Stimulated activated CD4-positive, alpha-beta T cell treated with anti-CD3 and anti-CD28 coated beads, Interleukin-2, amount 100 ng/mL, for 24 hours (primary cell): Measurements from ENCODE around the gene FYB1.

Source experiments
- DNase-seq, 2 donors: peaks; one replicate each; pipeline ENCODE4 v3.0.0-alpha.2; 2020

FYB1 gene

DNA sequence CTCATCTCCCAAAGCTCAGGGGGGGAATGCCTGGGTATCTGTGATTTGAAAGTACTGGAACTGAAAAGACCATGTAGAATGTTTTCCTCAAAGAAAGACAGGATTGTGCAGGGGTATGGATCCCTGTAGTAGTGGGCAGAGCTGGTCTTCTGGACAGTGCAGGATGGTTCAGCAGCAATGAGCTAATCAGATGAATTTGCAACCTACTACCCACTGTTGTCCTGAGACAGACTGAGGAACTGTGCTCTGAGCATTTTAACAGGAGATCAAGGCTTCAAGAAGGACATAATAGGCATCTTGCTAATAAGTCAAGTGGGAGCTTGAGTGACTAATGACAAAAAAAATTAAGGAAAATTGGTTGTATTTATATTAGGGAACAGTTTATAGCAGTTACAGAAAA, 61.7 kb downstream of the FYB1 start:
- no peak for DNase-seq

DNA sequence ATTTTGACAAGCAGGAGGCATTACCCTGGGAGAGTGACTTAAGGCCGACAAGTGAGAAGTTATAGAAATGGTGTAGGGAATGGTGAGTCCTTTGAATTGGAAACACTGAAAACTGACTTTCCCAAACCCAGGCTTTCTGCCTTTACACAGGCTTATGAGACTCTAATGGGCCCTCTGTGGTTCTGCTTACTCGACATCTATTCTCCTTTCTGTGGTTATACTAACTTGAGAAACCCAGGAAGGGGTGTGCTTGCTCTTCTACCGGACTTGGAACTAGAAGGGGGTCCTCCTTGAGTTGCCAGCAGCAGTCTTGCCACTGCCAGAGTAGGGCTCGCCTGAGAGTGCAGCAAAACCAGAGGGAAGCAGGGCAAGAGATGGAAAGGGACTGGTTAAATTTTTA, 63.3 kb downstream of the FYB1 start:
- DNase-seq: no peak

DNA sequence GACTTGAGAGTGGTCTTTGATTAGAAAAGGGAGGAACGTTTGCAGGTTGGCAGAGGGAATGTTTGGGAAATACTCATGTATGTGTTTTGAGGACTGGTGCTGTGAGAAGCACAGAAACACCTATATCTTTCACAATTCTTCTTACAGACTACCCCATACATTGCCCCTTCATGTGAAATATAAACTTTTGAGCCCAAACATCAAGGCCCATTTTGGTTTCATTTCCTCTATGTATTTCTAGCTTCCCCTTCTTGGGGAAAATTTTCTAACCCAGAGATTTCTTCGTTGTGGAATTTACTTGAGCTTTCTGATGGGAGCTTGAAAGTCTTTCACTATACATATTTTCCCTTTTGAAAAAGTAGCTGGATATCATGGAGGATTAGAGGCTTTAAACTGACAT, 67.6 kb downstream of the FYB1 start:
- no peak for DNase-seq

DNA sequence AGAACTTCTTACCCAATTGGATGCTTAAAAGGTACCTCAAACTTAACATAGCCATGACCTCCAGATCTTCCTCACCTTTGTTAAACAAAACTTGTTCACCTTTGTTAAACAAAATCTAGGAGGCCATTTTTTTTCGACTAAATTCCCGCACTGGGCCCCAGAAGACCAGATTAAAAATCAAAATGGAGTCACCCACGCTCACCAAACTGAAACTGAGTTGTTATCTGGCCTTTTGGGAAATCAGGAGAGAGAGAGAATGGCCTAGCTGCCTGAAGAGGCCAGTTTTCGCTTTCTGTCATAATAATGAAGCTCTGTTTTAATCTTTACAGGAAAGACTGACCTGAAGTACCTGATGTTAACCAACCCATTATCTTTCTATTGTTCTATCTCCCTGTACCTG, 69.4 kb downstream of the FYB1 start:
- no peak for DNase-seq

DNA sequence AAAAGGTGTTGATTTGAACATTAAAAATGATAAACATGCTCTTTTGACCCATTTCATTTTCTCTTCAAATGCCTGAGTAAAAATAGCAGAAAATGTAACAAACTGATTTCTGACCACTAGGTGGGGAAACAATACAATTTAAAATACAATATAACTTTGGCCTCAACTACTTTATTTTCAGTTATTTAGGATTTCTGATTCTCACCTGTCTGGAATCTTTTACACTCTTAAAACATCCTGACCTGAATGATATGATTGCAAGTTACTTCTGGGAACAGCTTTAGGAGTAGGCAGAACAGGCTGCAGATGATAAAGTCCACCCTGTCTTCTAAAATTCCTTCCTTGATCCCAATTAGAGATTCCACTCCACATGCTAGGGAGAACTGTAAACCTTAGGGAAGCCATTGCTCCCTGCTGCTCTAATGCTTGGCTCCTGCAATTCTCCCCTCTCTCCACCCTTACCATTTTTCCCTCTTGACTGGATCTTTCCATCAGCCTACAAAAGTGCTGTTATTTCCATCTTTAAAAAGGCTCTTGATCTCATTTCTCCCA, 70.3 kb downstream of the FYB1 start:
- DNase-seq: no peak

DNA sequence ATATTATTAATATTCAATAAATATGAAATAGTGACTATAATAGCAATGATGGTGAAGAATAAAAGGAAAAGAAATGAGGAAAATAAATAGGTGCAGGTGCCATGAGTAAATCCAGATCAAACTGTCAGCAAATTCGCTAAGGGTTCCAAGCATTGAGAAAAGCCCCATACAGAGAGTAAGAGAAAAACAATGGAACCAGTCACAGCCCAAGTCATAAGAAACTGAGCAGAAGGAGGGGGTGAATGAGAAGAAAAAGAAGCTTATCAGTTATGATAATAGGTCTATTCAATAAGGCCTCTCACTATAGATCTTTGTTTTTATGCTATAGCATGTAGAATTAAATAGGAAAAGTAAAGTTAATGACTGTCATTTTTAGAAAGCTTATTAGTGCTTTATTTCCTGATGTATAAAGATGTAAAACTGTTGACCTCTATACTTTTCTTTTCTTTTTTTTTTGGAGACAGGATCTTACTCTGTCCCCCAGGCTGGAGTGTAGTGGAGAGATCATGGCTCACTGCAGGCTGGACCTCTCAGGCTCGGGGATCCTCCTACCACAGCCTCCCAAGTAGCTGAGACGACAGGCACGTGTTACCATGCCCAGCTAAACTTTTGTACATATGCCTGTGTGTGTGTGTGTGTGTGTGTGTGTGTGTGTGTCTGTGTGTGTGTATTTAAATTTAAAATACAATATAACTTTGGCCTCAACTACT, 72.4 kb downstream of the FYB1 start:
- DNase-seq: no peak

DNA sequence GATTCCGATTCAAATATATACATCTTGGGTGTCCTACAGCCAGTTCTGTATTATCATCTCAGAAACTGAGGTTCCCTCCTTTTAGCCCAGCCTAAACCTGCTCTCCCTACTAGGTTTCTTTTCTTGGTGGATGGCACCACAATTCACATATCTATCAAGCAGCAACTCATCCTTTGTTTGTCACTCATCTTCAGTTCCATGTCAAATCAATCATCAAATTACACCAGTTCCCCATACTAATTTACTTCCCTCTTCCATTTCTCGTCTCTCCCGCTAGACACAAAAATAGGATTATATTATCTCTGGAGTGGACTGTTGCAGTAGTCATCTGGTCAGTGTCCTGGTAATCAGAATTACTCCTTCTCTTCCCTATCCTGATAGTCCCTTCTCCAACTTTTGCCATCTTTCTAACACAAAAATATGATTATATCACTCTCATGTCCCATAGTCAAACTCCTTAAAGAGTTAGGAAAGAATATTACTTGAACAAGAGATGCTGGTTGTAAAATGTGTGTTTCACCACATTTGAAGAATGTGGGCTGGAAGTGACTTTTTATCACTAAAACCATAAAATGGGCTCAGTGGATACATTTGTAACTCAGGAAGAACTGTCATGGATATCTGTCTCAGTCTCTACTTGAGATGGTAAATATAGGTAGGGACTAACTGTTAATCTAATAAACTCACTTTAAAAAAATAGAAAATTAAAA, 76.1 kb downstream of the FYB1 start:
- no peak for DNase-seq

DNA sequence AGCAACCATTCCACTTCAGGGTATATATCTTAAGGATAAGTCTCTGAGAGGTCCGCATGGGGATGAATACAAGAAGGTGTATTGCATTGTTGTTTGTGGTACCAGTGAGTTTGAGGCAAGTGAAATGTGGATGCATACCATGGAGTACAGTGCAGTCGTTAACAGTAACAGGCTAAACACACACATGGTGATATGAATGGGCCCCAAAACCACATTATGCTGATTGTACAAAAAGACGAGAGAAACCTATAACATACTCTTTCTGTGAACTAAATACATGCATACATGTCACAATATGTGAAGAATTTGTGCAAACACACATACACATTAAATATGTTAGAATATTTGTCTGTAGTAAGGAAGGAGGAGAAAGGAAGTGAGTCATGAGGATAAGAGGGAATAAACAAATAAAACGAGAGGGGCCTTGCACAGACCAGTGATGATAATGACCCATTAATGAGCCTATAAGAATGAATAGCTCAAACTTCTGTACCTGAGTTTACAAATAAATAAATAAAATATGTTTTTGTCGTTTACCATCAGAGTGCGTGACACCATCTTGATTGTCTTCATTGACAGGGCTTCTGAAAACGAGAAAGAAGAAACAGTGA, 78.7 kb downstream of the FYB1 start:
- no peak for DNase-seq

DNA sequence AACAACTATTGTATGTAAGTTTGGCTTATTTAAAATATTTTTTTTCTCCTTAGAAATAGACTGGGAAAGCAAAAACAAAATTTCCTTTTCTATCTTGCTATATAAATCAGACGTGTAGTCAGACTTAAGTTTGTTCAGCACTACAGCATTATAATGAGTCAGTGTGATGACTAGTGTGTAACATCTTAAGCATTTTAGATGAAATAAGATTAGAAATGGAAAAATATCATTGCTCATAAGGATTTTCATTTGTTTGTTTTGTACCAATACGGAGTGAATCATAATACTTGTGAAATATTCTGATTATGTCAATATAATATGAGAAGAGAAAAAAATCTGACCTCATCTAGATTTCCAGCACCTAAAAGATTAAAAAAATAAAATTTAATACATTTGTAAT, 80.5 kb downstream of the FYB1 start:
- no peak for DNase-seq

DNA sequence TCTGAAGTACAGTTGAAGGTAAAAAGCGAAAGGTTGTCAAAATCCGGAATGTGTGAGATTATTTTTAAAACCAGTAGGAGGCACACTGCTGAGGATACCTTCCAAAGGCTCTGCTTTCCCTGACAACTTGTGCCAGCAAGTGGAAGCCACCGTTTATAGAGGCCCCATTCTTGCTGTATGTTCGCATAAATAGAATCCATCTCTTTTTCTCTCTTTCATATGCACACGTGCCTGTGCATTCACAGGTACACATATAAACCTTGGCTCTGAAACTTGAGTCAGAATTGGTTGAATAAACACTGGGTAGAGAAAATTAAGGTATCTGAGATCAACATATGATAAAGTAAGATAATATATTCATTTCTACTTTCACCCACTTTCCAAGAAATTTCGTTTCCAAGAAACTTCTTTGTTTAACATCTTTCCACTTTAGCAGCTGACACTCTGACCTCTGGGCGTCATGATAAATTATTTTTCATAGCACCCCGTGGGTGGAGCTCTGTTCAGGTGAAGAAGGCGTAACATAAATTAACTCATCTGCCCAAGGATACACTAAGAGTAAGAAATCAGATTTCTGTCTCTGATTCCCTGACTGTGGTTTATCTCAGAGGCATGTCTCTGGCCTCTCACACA, 81.4 kb downstream of the FYB1 start:
- no peak for DNase-seq

DNA sequence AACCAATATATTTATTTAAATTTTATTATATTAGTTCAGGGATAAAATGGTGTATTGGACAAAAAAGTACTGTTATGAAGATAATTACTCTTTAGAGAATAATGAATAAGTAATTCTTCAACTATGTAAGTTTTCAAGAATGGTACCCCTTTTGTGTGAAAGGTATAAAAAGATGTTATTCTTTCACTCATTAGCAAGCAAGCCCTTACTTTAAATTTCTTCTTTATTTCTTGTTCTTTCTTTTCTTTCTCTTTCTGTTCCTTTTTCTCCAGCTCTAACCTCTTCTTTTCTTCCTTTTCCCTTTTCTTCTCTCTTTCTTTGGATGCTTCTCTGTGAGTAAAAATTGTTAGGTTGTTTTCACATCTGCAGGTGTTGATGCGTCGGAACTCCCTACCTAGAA, 82.0 kb downstream of the FYB1 start:
- DNase-seq: no peak

DNA sequence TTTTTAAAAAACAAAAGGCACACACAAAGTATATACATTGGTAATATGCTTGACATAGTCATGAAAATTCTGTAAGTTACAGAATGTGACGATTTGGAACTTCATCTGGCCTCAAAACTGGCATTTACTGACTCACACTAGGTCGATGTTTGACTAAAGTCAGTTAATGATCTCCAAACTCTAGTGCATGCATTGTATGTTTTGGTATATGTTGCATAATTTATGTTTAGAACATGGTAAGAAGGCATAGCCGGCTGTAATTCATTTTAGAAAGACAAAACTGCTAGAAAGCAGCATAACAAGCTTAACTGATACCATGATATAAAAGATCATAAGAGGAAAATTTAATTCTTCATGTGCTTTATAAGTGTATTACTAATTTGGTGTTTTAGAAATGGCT, 86.6 kb downstream of the FYB1 start:
- no peak for DNase-seq

DNA sequence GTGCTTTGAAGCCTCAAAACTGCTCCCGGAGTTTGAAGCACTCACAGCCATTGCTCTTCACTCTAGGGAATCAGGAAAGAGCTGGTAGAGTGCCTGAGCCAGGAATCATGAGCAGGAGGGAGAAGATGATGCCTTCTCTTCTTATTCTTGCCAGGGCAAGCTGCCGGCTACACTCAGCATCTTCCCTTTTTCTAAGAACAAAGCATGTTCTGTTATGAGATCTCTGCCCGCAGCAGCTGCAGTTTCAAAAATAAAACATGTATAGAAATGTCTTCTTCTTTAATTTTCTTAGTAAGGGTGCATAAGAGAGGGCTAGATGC, 87.3 kb downstream of the FYB1 start:
- no peak for DNase-seq

DNA sequence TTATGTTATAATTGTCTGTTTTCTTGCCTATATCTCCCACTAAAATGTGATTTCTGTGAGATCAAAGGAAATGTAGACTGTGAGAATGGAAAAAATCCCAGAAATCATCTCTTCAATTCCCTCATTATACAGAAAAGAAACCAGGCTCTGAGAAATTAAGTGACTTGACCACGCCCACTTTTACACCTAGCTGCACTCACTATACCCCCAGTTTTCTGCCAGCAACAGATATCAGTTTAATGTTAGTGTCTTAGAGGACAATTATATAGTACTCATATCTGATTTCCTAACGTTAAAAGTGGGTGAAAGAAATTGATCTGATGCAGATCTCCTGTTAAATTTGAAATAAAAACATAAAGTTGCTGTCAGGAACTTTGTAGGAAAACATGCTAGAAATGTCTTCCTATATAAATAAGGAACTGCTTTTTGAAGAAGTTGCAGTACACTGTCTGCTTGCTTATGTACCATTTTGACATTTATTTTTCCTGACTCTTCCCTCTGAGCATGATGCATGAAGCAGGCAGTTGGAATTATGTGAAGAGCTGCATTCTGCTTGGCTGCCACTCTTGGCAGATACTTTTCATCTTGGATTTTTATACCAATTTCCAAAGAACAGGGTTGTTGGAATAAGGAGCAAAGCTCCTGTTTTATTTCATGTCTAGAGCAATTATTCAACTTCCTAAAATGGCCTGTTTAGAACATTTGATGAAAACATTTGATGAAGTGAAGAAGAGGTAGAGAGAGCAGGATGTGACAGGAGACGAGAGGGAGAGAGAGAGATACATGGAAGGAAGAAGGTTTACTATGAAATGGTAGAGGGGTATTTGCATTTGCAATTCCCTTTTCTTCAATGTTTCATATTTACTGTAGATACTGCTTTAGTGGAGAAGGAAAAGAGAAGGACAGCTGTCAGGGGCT, 87.9 kb downstream of the FYB1 start:
- DNase-seq: no peak

DNA sequence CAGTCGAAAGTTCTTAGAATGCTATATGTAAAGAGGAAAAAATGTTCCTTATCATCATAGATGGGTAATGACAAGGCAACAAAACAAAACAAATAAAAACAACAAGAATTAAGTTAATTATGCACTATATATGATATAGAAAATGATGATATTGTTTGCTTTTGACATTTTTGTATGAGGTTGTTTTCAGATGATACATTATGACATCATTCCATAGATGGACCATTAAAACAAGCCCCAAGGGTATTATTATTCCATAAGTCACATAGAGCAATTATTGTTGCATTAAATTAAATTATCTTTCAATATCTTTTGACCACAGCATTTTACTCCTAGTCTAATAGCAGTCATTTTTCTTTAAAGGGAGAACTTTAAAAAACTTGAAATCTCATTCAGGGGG, 88.6 kb downstream of the FYB1 start:
- no peak for DNase-seq

DNA sequence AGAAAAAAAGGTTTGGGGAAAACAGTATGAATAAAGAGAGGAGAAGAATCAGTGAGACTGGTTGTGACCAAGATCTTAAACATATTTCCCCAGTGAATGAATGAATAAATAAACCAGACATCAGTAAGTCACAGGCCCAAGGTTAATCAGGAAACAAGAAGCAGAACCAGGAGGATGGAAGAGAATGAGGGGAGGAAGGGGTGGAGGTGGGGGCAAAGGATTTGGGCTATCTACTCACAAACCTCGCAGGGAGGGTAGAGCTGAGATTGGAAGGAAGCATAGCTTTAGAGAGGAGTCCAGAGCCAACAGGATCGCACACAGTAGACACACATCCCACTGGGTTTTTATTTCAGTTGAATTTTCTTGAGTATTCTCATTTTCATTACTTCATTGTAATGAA, 97.4 kb downstream of the FYB1 start:
- DNase-seq: no peak

DNA sequence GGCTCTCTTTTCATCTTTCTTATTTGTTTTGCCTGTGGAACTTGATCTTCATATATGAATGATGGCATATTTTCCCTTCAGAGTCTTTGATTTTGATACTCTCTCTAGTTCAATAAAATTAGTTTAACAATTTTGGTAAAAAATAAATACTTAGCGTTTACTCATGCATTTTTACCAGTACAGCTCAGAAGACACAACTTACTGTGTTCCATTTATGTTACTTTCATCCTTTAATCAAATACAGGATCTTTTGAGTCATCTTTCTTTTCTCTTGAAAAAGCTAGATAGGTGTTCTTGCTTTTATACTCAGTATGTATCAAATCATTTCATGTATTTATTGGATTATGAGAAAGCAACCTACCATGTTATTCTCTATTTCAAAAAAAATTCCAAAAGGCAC, 98.0 kb downstream of the FYB1 start:
- DNase-seq: no peak

DNA sequence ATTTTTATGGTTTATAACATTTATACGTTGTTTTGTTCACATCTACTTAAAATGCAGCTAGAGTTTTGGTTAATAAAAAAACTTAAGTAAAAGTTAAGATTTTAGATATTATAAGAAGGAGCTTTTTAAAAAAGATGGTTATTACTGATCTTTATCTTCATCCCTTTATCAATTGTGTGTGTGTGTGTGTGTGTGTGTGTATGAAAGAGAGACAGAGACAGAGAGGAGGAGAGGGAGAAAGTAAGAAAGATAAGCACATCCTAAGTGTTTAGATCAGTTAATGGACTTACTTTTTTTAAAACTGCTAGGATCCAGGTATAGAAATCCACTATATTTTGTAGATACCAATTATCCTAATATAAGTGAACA, 99.3 kb downstream of the FYB1 start:
- DNase-seq: no peak

DNA sequence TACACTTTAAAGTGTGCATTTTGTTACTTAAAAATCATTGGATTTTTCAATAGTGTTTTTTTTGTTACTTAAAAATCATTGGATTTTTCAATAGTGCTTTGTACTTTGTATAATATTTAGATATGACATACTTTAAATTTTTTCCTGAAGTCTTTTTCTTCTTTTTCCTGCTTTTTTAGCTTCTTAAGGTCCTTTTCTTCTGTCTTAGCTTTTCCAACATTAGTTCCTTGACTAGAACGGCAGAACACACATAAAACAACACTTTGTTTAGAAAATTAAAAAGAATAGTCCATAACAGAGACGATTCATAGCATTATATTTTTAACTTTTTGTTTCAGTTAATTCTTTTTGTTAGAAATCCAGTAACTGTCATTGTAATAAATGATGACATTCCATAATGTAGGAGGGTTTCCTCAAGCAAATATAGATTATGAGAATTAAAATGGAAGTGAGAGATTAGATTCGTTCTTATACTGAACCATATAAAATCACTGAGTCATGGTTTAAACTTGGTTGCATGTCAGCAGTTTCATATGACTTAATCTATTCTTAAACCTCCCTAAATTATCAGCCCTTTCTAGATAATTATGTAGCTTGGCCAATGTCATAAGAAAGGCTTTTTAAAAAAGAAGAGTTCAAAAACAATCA, 99.8 kb downstream of the FYB1 start:
- no peak for DNase-seq

DNA sequence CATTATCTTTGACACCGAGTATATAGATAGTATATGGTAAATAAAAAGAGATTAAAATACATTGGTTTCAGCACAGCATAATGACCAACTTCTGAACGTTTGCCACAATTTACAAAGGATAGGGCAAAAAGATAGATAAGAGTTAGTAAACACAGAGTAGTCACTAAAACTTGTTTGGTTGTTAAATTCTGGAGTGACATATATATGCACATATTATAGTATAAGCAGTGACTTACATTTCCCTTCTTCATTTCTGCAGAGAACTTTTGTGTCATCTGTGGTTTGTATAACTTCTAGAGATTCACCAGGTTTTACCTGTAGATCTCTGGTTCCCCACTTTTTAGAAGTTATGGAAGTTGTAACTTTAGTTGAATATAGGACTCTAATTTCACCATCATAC, 100.7 kb downstream of the FYB1 start:
- no peak for DNase-seq

DNA sequence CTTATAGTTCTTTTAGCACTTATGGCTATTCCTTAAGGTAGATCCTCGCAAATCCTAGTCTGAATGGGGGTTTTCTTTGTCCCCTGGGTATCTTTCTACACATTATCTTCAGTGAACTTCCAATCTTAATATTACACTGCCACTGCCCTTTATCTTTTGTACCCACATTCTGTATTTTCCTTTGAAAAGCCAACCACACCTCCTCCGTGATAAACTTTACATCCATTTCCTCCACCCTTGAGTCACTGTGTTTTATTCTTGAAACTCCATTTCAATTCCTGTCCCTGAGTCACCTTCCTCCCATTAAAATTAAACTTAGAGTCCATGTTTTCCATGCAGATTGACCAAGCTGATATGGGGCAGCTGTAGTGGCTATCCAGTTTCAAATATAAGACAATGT, 102.0 kb downstream of the FYB1 start:
- DNase-seq: no peak
